Trophoblast cell (in vitro differentiated cells and primary cell): ENCODE data around the gene TMEM178B.

Source experiments
- DNase-seq, 2 donors: peaks; one replicate each; pipeline ENCODE4 v3.0.0-alpha.2; 2016
- H2AFZ ChIP-seq: 2 replicates; pipeline ENCODE4 v1.6.1; 2013; ENCODE audit warnings: low read length, moderate library complexity, mild to moderate bottlenecking; ENCODE audit not compliant: insufficient read depth, poor library complexity
- H2AK5ac ChIP-seq: 2 replicates; pipeline ENCODE4 v1.6.1; 2013; ENCODE audit warnings: mild to moderate bottlenecking, low read length
- H2BK120ac ChIP-seq: 2 replicates; pipeline ENCODE4 v1.6.1; 2013; ENCODE audit warnings: low read length, mild to moderate bottlenecking, moderate library complexity; ENCODE audit not compliant: insufficient read depth, poor library complexity
- H2BK12ac ChIP-seq: 2 replicates; pipeline ENCODE4 v1.6.1; 2013; ENCODE audit warnings: mild to moderate bottlenecking, low read length, moderate library complexity
- H2BK5ac ChIP-seq: 2 replicates; pipeline ENCODE4 v1.6.1; 2013; ENCODE audit warnings: low read length, low read depth, moderate library complexity, mild to moderate bottlenecking; ENCODE audit not compliant: poor library complexity
- H3K14ac ChIP-seq: 2 replicates; pipeline ENCODE4 v1.6.1; 2013; ENCODE audit warnings: mild to moderate bottlenecking, low read length
- H3K18ac ChIP-seq: 2 replicates; pipeline ENCODE4 v1.6.1; 2013; ENCODE audit warnings: mild to moderate bottlenecking, low read length
- H3K23ac ChIP-seq: 2 replicates; pipeline ENCODE4 v1.6.1; 2013; ENCODE audit warnings: low read length
- H3K27ac ChIP-seq: 2 replicates; pipeline ENCODE4 v1.5.1; 2013; ENCODE audit warnings: low read depth, mild to moderate bottlenecking, inconsistent platforms, low read length, moderate library complexity
- H3K27me3 ChIP-seq: 2 replicates; pipeline ENCODE4 v1.6.1; 2013; ENCODE audit warnings: inconsistent platforms, mild to moderate bottlenecking, low read length, moderate library complexity; ENCODE audit not compliant: insufficient read depth
- H3K36me3 ChIP-seq, 2 experiments: 1 replicate in 1 of 2; 2 replicates in 1 of 2; pipeline ENCODE4 v1.6.1; 2013; ENCODE audit warnings: low read length in 2 of 2, mild to moderate bottlenecking in 2 of 2, moderate library complexity in 1 of 2; ENCODE audit not compliant: insufficient read depth in 2 of 2, control insufficient read depth in 1 of 2
- H3K4ac ChIP-seq: 2 replicates; pipeline ENCODE4 v1.6.1; 2013; ENCODE audit warnings: low read depth, mild to moderate bottlenecking, low read length, moderate library complexity
- H3K4me1 ChIP-seq, 2 experiments: 1 replicate in 1 of 2; 2 replicates in 1 of 2; pipeline ENCODE4 v1.6.1; 2013; ENCODE audit warnings: low read length in 2 of 2, mild to moderate bottlenecking in 2 of 2, moderate library complexity in 1 of 2; ENCODE audit not compliant: insufficient read depth in 2 of 2, control insufficient read depth in 1 of 2
- H3K4me2 ChIP-seq: 2 replicates; pipeline ENCODE4 v1.6.1; 2013; ENCODE audit warnings: inconsistent platforms, mild to moderate bottlenecking, low read length, moderate library complexity
- H3K4me3 ChIP-seq: 2 replicates; pipeline ENCODE4 v1.5.1; 2013; ENCODE audit warnings: mild to moderate bottlenecking, low read depth, low read length, inconsistent platforms
- H3K79me1 ChIP-seq: one replicate; pipeline ENCODE4 v1.6.1; 2013; ENCODE audit warnings: low read length
- H3K79me2 ChIP-seq: 2 replicates; pipeline ENCODE4 v1.6.1; 2013; ENCODE audit warnings: low read length, mild to moderate bottlenecking; ENCODE audit not compliant: control insufficient read depth, insufficient read depth, poor library complexity
- H3K9ac ChIP-seq: 2 replicates; pipeline ENCODE4 v1.6.1; 2013; ENCODE audit warnings: mild to moderate bottlenecking, low read length
- H3K9me3 ChIP-seq: 2 replicates; pipeline ENCODE4 v1.6.1; 2013; ENCODE audit warnings: low read depth, mild to moderate bottlenecking, control low read depth, inconsistent platforms, low read length; ENCODE audit not compliant: insufficient read depth
- H4K12ac ChIP-seq: 2 replicates; pipeline ENCODE4 v1.6.1; 2013; ENCODE audit warnings: low read depth, mild to moderate bottlenecking, low read length, moderate library complexity
- H4K8ac ChIP-seq: 2 replicates; pipeline ENCODE4 v1.6.1; 2013; ENCODE audit warnings: low read depth, mild to moderate bottlenecking, low read length, moderate library complexity
- H4K91ac ChIP-seq: one replicate; pipeline ENCODE4 v1.6.1; 2013; ENCODE audit warnings: low read depth, mild to moderate bottlenecking, low read length, moderate library complexity
- WGBS: extraction: QIAGEN DNeasy Blood & Tissue Kit; methylation state at CpG from one replicate; pipeline ENCODE4 v1.1.7; 2013; ENCODE audit warnings: missing lambda C conversion rate; ENCODE audit not compliant: insufficient read length, insufficient coverage; ENCODE audit errors: extremely low coverage; 5-methylcytosine and 5-hydroxymethylcytosine counted together

The TMEM178B gene

DNA sequence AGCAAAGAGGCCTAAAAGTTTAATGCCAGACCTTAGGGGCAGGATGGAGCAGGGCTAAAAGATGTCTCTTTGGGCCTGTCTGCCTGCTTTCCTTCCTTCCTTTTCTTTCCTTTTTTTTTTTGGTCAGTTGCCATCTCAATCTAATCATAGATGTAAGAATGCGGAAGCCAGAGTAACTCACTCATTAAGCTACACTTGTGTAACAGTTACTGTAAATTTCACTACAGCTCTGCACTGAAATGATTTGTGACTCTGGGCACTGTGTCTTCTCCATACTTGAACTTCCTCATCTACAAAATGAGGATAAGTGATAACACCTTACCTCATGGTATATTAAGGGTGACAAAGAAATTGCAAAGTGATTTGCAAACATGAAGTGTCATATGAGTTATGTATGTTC is 401.8 kb downstream of the TMEM178B start:
- Histone ChIP-seq H3K9ac (no peak overlapping the region), H4K91ac (no peak overlapping the region), H2BK120ac (no peak overlapping the region), H3K79me1 (no peaks in the 10 kb centered on the region), H3K4me1 (no peaks in the 10 kb centered on the region), H3K36me3 (no peaks in the 10 kb centered on the region), H2AFZ (no peak overlapping the region), H3K27me3 (no peaks in the 10 kb centered on the region), H4K12ac (no peak overlapping the region), H3K79me2 (no peaks in the 10 kb centered on the region), H4K8ac (no peak overlapping the region), H3K14ac (no peak overlapping the region), H3K9me3 (no peaks in the 10 kb centered on the region), H3K23ac (no peak overlapping the region), H3K4ac (no peak overlapping the region), H2BK5ac (no peak overlapping the region), H3K18ac (no peak overlapping the region), H3K4me3 (no peak overlapping the region), H3K27ac (no peak overlapping the region), H2BK12ac (no peak overlapping the region), H3K4me2 (no peak overlapping the region), H2AK5ac (no peak overlapping the region)
- no CpG with 5 or more reads among the region's 1 CpG for WGBS
- no peak for DNase-seq

DNA sequence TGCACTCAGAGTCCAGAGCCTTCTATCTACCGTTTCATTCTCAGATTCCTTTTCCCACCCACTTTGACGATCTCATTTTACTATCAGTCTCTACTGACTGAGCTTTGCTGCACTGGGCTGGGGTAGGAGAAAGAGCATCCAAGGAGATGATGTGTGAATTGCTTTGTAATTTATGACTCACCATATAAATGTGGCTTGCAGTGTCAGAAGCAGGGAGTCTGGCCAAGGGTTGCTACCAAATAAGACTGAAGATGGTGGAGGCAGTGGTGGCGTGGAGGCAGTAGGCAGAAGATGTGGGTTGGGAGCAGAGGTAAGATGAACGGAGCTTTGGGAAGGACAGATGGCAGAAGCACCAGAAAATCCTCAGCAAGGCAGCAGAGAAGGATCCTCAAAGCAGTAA is 404.0 kb downstream of the TMEM178B start:
- Histone ChIP-seq H2BK5ac (no peak overlapping the region), H3K9ac (no peak overlapping the region), H3K4me1 (no peaks in the 10 kb centered on the region), H3K4me2 (no peak overlapping the region), H4K8ac (no peak overlapping the region), H2BK120ac (no peak overlapping the region), H3K18ac (no peak overlapping the region), H3K4ac (no peak overlapping the region), H3K79me2 (no peaks in the 10 kb centered on the region), H4K12ac (no peak overlapping the region), H3K9me3 (peaks cover 2% of the 10 kb centered on the region), H4K91ac (no peak overlapping the region), H3K36me3 (no peaks in the 10 kb centered on the region), H3K14ac (no peak overlapping the region), H3K79me1 (no peaks in the 10 kb centered on the region), H2AFZ (no peak overlapping the region), H2BK12ac (no peak overlapping the region), H3K27ac (no peak overlapping the region), H3K23ac (no peak overlapping the region), H2AK5ac (no peak overlapping the region), H3K4me3 (no peak overlapping the region), H3K27me3 (no peaks in the 10 kb centered on the region)
- WGBS, result no CpG with 5 or more reads among the region's 4 CpGs
- no peak for DNase-seq

GRCh38 chr7:141478845-141479244 is 405.0 kb downstream of the TMEM178B start:
- Histone ChIP-seq H2AK5ac (no peak overlapping the region), H3K79me1 (no peaks in the 10 kb centered on the region), H3K14ac (no peak overlapping the region), H4K12ac (no peak overlapping the region), H3K4me2 (no peak overlapping the region), H3K4me3 (no peak overlapping the region), H2AFZ (no peak overlapping the region), H3K36me3 (no peaks in the 10 kb centered on the region), H3K9ac (no peak overlapping the region), H3K4me1 (no peaks in the 10 kb centered on the region), H4K91ac (no peak overlapping the region), H4K8ac (no peak overlapping the region), H2BK12ac (no peak overlapping the region), H3K27me3 (no peaks in the 10 kb centered on the region), H3K4ac (no peak overlapping the region), H2BK5ac (no peak overlapping the region), H3K9me3 (peaks cover 2% of the 10 kb centered on the region), H2BK120ac (no peak overlapping the region), H3K27ac (no peak overlapping the region), H3K23ac (no peak overlapping the region), H3K18ac (no peak overlapping the region), H3K79me2 (no peaks in the 10 kb centered on the region)
- WGBS, result no CpG with 5 or more reads among the region's 4 CpGs
- no peak for DNase-seq

DNA sequence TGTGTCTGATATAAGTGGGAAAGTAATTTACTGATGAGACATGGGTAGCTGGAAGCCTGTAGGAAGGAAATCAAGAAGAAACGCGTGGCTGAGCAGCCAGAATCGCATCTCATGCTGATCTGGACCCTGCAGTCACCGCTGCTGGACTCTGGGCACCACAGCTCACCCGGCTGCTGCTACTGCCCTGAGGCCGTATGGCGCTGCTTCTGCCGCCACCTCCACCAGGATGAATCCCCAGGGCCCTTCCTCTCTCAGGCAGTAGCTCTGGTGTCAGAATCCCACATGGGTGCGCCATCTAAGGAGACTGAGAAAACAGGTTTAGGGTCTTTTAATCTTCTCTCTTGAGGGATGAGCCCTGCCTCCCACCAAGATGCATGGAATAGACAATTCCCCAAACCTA is 407.1 kb downstream of the TMEM178B start:
- no peak overlapping the region for H4K8ac ChIP-seq
- H2BK5ac ChIP-seq, result no peak overlapping the region
- peaks cover 2% of the 10 kb centered on the region for H3K9me3 ChIP-seq
- no CpG with 5 or more reads among the region's 9 CpGs for WGBS
- H2AFZ ChIP-seq, result no peak overlapping the region
- no peak overlapping the region for H3K4me3 ChIP-seq
- no peaks in the 10 kb centered on the region for H3K79me1 ChIP-seq
- H3K79me2 ChIP-seq, result no peaks in the 10 kb centered on the region
- H3K36me3 ChIP-seq, result no peaks in the 10 kb centered on the region
- H2BK120ac ChIP-seq, result no peak overlapping the region
- H3K4me2 ChIP-seq, result no peak overlapping the region
- no peak overlapping the region for H3K27ac ChIP-seq
- H3K4ac ChIP-seq, result no peak overlapping the region
- no peak overlapping the region for H4K91ac ChIP-seq
- H3K27me3 ChIP-seq, result no peaks in the 10 kb centered on the region
- H2AK5ac ChIP-seq, result no peak overlapping the region
- no peak overlapping the region for H3K18ac ChIP-seq
- no peaks in the 10 kb centered on the region for H3K4me1 ChIP-seq
- DNase-seq, result no peak
- no peak overlapping the region for H3K9ac ChIP-seq
- no peak overlapping the region for H4K12ac ChIP-seq
- no peak overlapping the region for H3K23ac ChIP-seq
- H3K14ac ChIP-seq, result no peak overlapping the region
- no peak overlapping the region for H2BK12ac ChIP-seq
